DOHH2 (cell line): Measurements from ENCODE around the gene AMBRA1.

Experiments
- EZH2phosphoT487 ChIP-seq: fragments of 200-600 bp; sonication (generic); IDR thresholded peaks from 2 replicates; pipeline ENCODE4 v1.6.1; 2017; ENCODE audit warnings: borderline replicate concordance, mild to moderate bottlenecking, antibody characterized with exemption, low read length, moderate library complexity, mixed read lengths
- TF ChIP-seq, protein P1 (sequence below): fragments of 200-600 bp; sonication (generic); IDR thresholded peaks from one replicate; pipeline ENCODE4 v1.5.1; 2014; ENCODE audit warnings: antibody characterized with exemption, mild to moderate bottlenecking, low read depth, low read length; ENCODE audit not compliant: poor library complexity, severe bottlenecking

GRCh38 chr11:46350695-46351094 is 243.1 kb downstream of the AMBRA1 start:
- TF ChIP-seq, protein P1, sequence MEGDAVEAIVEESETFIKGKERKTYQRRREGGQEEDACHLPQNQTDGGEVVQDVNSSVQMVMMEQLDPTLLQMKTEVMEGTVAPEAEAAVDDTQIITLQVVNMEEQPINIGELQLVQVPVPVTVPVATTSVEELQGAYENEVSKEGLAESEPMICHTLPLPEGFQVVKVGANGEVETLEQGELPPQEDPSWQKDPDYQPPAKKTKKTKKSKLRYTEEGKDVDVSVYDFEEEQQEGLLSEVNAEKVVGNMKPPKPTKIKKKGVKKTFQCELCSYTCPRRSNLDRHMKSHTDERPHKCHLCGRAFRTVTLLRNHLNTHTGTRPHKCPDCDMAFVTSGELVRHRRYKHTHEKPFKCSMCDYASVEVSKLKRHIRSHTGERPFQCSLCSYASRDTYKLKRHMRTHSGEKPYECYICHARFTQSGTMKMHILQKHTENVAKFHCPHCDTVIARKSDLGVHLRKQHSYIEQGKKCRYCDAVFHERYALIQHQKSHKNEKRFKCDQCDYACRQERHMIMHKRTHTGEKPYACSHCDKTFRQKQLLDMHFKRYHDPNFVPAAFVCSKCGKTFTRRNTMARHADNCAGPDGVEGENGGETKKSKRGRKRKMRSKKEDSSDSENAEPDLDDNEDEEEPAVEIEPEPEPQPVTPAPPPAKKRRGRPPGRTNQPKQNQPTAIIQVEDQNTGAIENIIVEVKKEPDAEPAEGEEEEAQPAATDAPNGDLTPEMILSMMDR: no peak
- no peak for TF ChIP-seq EZH2phosphoT487
